ENCODE measurements around the gene VPS16.

The VPS16 gene

GRCh38 chr20:2840138-2840966 is at the start of gene VPS16, which contains the start of gene PCED1A:
TSS of gene VPS16 (plus strand) at chr20:2840745. CDS start at chr20:2840775, 30 bp downstream.
TSS of gene PCED1A (minus strand) at chr20:2840655. CDS start at chr20:2839912, 743 bp downstream.
- peak; percentile 69 for DNase-seq (ENCODE audit: low read depth)

DNA sequence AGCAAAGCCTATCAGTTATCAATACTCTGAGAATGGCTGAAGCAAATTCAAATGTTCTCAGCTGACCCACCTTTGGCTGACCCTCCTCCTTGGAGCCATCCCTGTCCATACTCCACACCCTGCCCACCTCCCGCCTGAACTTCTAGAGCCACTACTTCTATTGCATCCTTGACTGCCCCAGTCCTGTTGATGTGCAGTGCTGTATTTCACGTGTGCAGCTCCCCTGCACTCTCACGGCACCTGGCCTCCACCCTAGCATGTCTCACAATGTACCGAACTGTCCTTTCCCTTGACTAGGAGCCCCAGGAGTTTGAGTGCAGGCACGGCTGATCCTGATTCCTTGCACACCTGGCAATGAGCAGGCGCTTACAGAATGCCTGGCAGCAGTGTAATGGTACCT is 47.1 kb upstream of the VPS16 start:
- no peak for DNase-seq (ENCODE audit: low read depth)

DNA sequence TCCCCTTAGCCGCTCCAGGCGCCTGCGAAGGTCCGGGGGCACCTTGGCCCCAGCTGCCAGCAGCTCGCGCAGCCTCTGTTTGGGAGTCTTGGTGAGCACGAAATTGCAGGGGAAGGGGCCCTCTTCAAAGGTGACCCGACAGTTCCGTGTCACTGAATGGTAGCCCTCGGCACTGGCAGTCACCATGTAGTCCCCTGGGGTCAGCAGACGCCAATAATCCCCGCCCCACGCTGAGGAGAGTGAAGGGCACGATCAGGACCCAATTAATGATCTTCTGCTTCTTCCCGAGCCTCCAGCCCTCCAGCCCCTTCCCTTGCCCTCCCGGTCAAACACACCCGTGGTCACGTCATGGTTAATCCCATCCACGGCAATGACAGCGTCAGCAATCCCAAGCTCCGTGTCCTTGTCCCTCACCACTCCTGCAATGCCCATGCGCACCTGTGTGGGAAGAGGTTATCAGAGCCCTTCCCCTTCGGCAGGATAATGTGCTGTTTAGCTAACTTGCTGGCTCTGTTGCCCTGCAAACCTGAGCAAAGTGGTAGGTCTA is 46.3 kb upstream of the VPS16 start:
- DNase-seq (ENCODE audit: low read depth): no peak

DNA sequence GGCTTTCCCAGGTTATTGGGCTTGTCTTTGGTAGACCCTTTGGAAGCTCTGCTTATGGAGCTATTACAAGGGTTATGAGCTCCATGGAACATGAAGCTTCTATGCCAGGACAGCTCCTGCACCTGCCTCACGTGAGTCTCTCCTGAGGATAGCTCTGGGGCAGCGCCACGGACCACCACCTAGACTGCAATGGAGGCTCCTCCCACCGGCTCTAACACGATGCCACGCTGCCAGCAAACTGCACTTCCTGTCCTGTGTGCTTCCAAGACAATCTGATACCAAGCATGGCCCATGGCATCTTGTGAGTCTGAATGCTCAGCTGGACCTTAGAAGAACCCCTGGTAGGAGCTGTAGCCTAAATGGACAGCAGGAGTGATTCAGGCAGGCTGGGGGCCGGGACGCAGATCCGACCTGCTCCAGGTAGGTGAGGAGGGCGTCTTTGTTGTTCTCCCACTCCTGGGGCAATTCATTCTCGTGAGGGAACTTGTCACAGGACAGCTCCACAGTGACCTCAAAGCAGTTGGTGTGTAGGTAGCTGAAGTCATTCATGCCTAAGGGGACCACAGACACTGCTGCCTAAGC is 45.6 kb upstream of the VPS16 start:
- no peak for DNase-seq (ENCODE audit: low read depth)

DNA sequence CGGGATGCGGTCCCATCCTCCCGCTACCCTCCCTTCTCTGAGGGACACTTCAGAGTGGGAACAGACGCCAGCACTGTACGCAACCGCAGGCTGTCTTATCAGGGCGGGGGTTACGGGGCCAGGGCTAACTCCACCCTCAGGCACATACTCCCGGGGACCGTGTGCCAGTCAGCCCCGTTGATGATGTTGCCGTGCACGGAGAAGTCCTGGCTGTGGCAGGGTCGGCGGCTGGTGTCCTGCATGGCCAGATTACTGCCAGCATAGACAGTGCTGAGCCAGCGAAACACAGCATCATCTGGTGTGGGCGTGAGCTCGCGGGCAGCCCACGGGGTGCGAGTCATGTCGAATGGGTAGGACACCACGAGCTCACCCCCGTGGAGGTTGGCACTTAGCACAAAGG is 45.1 kb upstream of the VPS16 start:
- DNase-seq (ENCODE audit: low read depth): no peak

DNA sequence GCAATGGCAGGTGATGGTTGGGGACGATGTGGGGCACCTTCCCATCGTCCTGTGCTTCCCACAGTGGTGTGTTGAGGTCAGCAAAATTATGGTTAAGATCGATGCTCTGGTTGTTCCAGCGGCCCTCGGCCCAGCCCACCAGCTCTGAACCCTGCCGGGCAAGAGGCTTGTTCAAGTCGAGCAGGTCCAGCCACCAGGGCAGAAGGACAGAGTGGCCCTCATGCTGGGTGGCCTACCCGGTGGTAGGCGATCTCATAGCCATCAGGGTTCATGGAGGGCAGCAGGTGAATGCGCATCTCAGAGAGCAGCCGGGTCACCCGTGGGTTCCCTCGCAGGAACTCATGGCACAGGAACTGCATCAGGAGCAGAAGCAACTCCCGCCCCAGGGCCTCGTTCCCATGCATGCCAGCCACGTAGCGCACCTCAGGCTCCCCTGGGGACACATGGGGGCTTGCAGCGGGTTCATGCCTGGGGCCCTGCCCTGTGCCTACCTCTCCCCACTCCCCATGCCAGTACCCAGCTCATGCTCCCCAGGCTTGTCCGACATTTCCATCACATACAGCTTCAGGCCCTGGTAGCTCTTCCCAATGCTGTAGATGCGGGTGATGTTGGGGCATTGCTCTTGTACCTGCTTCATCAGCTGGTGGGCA is 44.4 kb upstream of the VPS16 start:
- no peak for DNase-seq (ENCODE audit: low read depth)

DNA sequence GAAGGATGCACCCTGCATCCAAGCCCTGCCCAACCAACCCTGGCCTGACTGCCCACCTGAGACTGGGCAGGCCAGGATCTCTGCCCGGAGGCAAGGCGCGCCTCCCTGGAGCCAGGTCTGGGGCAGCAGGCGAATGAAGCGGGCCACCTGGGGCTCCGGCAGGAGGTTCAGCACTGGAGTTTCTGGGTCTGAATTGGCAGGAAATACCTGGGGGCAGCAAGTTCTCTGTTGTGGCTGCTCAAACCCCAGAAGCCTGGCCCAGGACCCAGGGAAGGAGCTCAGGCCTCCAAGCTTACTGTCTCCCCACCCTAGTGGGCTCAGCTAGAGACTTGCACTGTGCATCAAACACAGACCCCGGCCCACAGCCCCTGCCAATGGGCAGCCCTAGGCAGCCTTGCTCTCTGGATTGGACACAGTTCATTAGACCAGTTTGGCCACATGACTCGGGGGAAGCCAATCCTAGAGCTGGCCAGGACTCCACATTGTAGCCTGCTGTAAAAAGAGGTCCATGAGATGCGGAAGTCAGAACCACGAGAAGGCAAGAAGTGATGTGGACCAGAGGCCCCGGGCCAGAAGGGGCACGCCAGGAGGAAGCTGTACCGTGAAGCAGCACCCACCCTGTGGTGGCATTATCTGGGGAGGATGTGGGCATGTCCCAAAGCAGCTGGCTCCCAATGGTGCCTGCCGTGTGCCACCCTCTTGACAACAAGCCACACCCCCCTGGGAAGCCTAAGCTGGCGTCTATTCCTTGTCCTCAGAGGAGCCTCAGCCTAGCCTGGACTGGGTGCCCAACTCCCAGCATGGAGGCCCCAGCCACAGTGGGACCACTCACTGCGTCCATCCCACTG is 43.2 kb upstream of the VPS16 start:
- no peak for DNase-seq (ENCODE audit: low read depth)

DNA sequence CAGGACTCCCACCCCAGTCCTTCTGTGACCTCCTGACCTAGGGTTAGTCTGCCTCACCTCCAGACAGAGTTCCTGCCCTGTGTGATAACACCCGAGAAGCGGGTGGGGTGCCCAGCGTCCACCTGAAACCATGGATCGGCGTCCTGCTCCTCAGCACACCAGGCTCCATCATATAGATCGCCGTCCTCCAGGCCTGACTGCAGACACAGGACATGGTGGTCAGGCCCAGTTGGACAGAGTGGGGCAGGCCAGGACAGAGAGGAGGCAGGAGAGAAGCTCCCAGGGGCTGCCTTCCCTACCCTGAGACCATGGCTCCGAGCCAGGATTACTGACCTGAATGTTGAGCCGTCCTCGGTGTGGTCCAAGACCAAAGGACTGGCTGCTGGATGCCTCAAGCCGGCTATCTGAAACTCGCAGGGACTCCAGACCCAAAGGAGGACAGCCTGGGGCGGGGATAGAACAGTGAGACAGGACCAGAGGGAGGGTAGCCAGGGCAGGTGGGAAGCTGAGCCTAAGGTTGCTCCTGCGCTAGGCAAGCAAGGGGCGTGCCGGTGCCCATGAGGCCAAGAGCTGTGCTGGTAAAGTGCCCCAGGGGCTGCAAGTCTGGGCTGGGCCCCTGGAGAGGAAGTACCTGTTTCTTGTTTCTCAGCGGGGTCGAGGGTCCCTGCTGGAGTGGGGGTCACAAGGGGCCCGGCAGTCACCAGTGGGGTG is 42.3 kb upstream of the VPS16 start:
- DNase-seq (ENCODE audit: low read depth): no peak

GRCh38 chr20:2798814-2799213 is 41.7 kb upstream of the VPS16 start:
- DNase-seq (ENCODE audit: low read depth): no peak

- no peak for DNase-seq (ENCODE audit: low read depth)
These were observed 41.3 kb upstream of the VPS16 start for GRCh38 chr20:2799271-2799670.

DNA sequence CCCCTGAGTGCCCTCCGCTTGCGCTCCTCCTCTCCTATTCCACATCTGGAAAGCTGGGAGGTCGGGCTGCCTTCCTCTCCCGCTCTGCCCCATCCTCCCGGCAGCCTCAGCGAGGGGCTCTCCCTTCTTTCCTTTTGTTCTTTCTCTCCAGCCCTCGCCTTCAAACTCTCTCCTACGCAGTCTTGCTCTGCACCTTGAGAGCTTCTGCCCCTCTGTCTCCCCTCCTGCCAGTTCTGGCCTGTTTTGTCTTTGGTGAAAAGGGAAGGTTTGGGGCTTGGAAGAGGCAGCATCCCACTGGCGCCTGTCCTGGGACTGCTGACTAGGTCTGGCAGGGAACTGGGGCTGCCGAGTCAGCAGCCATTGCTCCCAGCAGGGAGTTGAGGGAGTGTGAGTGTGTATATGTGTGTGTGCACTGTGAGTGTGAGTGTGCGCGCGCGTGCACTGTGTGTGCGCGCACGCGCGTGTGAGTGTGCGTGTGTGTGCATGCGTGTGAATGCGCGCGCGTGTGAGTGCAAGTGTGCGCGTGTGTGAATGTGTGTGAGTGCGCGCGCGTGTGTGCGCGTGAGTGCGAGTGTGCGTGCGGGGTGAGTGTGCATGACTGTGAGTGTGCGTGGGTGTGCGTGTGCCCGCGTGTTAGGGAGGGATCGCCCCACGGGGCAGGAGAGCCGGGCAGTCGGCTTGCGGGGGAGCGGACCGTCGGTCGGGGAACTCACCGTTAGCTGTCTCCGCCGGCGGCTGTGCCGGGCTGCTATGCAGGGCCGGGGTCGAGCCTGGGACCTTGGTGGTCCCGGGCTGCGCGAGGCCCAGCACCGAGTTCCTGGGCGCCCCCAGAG is 40.6 kb upstream of the VPS16 start:
- DNase-seq (ENCODE audit: low read depth): no peak

GRCh38 chr20:2800521-2801285 is 39.8 kb upstream of the VPS16 start, which contains the start of gene CPXM1:
TSS of gene CPXM1 (minus strand) at chr20:2800627. CDS start at chr20:2800572, 55 bp downstream.
- no peak for DNase-seq (ENCODE audit: low read depth)

- no peak for DNase-seq (ENCODE audit: low read depth)
These were observed 39.2 kb upstream of the VPS16 start for GRCh38 chr20:2801286-2801728.

- no peak for DNase-seq (ENCODE audit: low read depth)
These were observed 36.3 kb upstream of the VPS16 start for GRCh38 chr20:2804041-2804828.

DNA sequence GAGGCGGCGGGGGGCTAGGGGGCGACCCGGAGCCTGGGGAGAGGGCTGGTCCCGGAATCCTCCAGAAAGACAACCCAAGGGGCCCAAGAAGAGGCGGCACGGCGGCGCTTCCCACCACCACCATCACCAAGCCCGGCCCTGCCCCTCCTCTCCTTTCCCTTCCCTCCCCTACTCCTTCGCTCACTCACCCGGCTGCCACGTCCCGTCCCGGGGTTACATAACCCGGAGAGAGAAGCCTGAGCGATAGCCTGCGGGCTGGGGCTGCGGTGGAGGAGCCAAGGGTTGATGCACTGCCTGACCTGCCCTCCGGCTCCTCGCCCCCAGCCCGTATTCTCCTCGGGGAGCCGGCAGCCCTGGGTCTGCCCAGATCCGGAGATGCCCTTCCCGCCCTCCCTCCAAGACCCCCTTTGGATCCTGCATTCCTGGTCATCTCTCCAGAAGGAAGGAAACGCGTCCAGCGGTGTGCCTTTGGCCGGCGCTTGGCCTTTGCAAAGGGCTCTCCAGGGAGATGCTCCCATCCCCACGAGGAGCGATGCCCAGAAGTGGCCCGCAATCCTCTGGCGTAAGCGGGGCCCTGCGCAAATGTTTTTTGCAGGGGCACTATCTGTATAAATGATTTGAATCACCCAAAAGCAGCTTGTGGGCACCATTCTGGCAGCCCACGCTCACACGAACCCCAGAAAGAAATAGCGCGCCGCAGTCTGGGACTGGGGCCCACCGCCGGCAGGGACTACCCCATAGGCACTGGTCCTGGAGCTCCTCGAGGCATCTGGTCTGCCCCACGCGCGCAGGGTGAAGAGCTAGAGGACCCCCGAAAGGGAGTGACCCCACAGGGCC is 35.5 kb upstream of the VPS16 start:
- DNase-seq (ENCODE audit: low read depth): no peak

GRCh38 chr20:2805689-2806350 is 34.7 kb upstream of the VPS16 start:
- DNase-seq (ENCODE audit: low read depth): no peak

- DNase-seq (ENCODE audit: low read depth): no peak
These were observed 34.2 kb upstream of the VPS16 start for GRCh38 chr20:2806351-2806701.
